KMS-11 (cell line): Measurements from ENCODE around the gene MYO16.

Experiments used
- H2AFZ ChIP-seq: fragments of 200-600 bp; sonication (generic); 2 replicates; pipeline ENCODE4 v1.6.1; 2016; ENCODE audit warnings: antibody characterized with exemption, mixed run types, low read depth
- H3K27ac ChIP-seq: fragments of 200-600 bp; sonication (generic); 2 replicates; pipeline ENCODE4 v1.6.1; 2016; ENCODE audit warnings: mild to moderate bottlenecking, mixed run types
- H3K27me3 ChIP-seq: fragments of 200-600 bp; sonication (generic); 2 replicates; pipeline ENCODE4 v1.6.1; 2017; ENCODE audit warnings: mild to moderate bottlenecking, low read depth, mixed run types, moderate library complexity; ENCODE audit not compliant: insufficient read depth
- H3K36me3 ChIP-seq: fragments of 200-600 bp; sonication (generic); 2 replicates; pipeline ENCODE4 v1.6.1; 2017; ENCODE audit warnings: mild to moderate bottlenecking, mixed run types; ENCODE audit not compliant: insufficient read depth
- H3K4me1 ChIP-seq: fragments of 200-600 bp; sonication (generic); 2 replicates; pipeline ENCODE4 v1.6.1; 2016; ENCODE audit warnings: mild to moderate bottlenecking, low read depth, mixed run types; ENCODE audit not compliant: poor library complexity, severe bottlenecking
- H3K4me2 ChIP-seq: fragments of 200-600 bp; sonication (generic); 2 replicates; pipeline ENCODE4 v1.7.0; 2016; ENCODE audit warnings: mild to moderate bottlenecking, mixed run types
- H3K4me3 ChIP-seq: fragments of 200-600 bp; sonication (generic); IDR thresholded peaks from 2 replicates; pipeline ENCODE4 v1.6.1; 2017; ENCODE audit warnings: low read depth, low read length, mixed read lengths; ENCODE audit not compliant: insufficient read depth
- H3K79me2 ChIP-seq: fragments of 200-600 bp; sonication (generic); 2 replicates; pipeline ENCODE4 v1.6.1; 2016; ENCODE audit warnings: low read depth, mixed run types; ENCODE audit not compliant: insufficient read depth
- H3K9ac ChIP-seq: fragments of 200-600 bp; sonication (generic); 2 replicates; pipeline ENCODE4 v1.6.1; 2016; ENCODE audit warnings: mild to moderate bottlenecking, mixed run types
- H4K20me1 ChIP-seq: fragments of 200-600 bp; sonication (generic); 2 replicates; pipeline ENCODE4 v1.6.1; 2016; ENCODE audit warnings: mild to moderate bottlenecking, mixed run types; ENCODE audit not compliant: insufficient read depth
- TF ChIP-seq, protein P1 (sequence below): fragments of 200-600 bp; sonication (generic); conservative IDR thresholded peaks from 2 replicates; pipeline ENCODE4 v1.6.1; 2017; ENCODE audit warnings: low read depth, mild to moderate bottlenecking, antibody characterized with exemption, low read length, moderate library complexity, mixed read lengths

The MYO16 gene

DNA sequence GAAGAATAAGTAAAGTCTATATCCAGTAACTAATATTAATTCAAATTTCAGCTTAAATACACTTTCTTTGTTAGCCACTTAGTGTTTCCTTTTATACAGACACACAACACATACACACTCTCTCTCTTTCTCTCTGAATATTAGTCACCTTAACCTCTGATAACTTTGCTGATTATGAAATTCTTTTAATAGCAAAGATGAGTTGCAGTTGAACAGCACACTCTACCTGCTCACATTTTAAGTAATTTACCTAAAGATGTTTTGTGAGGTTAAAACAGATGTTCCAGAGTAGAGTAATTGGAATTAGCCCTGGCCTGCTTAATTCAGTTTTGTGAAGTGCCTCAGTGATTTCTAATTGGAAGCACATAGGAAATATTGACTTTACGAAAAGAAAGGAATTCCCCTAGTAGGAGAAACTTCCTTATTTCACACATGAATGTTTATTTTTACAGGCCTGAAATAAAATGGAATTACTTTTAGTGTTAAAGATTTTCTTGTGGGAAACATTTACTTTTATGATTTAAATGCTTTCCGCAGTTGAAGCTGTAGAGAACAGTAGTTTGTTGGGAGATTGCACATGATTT is 184.3 kb downstream of the MYO16 start:
- Histone ChIP-seq H3K4me2 (no peak overlapping the region), H3K4me1 (no peaks in the 10 kb centered on the region), H3K27me3 (no peaks in the 10 kb centered on the region), H3K79me2 (no peaks in the 10 kb centered on the region), H3K4me3 (no peak overlapping the region), H3K9ac (no peak overlapping the region), H3K27ac (no peak overlapping the region), H4K20me1 (no peaks in the 10 kb centered on the region), H3K36me3 (no peaks in the 10 kb centered on the region), H2AFZ (no peak overlapping the region)
- TF ChIP-seq, protein P1, sequence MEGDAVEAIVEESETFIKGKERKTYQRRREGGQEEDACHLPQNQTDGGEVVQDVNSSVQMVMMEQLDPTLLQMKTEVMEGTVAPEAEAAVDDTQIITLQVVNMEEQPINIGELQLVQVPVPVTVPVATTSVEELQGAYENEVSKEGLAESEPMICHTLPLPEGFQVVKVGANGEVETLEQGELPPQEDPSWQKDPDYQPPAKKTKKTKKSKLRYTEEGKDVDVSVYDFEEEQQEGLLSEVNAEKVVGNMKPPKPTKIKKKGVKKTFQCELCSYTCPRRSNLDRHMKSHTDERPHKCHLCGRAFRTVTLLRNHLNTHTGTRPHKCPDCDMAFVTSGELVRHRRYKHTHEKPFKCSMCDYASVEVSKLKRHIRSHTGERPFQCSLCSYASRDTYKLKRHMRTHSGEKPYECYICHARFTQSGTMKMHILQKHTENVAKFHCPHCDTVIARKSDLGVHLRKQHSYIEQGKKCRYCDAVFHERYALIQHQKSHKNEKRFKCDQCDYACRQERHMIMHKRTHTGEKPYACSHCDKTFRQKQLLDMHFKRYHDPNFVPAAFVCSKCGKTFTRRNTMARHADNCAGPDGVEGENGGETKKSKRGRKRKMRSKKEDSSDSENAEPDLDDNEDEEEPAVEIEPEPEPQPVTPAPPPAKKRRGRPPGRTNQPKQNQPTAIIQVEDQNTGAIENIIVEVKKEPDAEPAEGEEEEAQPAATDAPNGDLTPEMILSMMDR: no peak

DNA sequence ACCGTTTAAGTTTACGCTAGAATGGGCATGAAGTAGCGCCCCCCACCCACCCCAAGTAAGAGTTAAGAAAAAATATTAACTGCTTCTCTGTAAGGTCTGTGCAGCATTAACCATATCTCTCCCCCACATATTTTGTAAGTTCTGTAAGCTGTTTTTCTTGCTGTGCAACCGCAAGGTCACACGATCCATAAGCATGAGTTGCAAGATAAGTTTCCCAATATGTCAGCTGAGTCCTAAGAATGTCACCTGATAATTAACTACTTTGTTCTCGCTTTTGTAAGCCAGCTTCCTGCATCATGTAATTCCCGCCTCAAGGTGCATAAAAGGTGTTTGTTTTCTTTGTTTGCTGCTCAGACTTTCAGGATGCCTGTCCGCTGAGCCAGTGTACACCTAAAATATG is 187.0 kb downstream of the MYO16 start:
- Histone ChIP-seq H3K4me2 (no peak overlapping the region), H3K27ac (no peak overlapping the region), H3K36me3 (no peaks in the 10 kb centered on the region), H3K27me3 (no peaks in the 10 kb centered on the region), H4K20me1 (no peaks in the 10 kb centered on the region), H3K9ac (no peak overlapping the region), H2AFZ (no peak overlapping the region), H3K4me1 (no peaks in the 10 kb centered on the region), H3K79me2 (no peaks in the 10 kb centered on the region), H3K4me3 (no peak overlapping the region)
- TF ChIP-seq, protein P1: no peak

DNA sequence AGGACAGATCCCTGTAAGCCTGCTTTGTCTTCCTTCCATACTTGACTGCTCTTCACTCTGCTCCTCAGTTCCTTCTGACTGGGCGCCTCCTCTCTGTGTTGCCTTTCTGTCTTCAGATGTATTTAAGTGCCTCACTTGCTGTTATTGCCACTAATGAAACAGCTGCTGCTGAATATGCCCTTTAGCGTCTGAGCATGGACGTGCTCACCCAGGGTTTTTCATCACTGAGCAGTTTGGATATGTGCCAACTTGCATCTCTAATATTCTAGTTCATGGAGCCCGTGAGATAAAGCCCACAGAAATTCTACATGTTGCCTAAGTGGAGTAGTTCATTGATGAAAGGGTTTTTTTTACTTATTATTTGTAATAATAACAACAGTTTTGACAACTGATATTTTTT is 198.2 kb downstream of the MYO16 start:
- TF ChIP-seq, protein P1: no peak
- Histone ChIP-seq H3K27me3 (no peaks in the 10 kb centered on the region), H3K4me2 (no peak overlapping the region), H4K20me1 (no peaks in the 10 kb centered on the region), H3K4me3 (no peak overlapping the region), H3K27ac (no peak overlapping the region), H3K79me2 (no peaks in the 10 kb centered on the region), H3K4me1 (no peaks in the 10 kb centered on the region), H3K36me3 (no peaks in the 10 kb centered on the region), H3K9ac (no peak overlapping the region), H2AFZ (no peak overlapping the region)

DNA sequence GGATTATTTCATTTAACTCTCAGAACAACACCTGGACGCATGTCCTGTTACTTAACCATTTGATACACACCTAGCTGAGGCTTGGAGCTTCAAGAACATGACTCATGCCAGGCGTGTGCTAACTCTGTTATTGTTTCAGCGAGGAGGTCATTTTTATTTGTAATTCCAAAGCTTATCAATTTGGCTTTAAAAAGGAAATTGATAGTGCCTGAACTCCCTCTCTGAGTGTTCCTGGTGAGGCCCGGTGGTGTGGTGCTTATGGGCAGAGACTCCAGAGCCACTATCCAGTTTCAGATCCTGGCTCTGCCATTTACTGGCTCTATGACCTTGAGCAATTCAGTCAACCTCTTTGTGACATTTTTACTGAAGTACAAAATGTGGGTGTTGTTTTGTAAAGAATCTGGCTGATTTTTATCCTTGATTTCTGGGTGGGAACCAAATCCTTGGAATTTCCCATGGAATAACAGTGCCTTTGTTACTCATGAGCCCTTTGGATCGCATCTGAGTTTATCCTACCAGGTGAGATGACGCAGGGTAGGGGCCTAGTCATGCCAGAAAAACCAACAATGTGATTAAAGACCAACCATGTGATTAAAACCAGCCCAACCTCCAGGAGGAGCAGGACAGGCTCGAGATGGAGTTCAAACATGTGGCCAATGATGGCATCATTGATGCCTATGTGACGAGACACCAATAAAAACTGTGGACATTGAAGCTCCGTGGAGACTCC is 198.8 kb downstream of the MYO16 start:
- Histone ChIP-seq H3K4me3 (no peak overlapping the region), H3K36me3 (no peaks in the 10 kb centered on the region), H4K20me1 (no peaks in the 10 kb centered on the region), H3K27ac (no peak overlapping the region), H3K4me1 (no peaks in the 10 kb centered on the region), H3K9ac (no peak overlapping the region), H3K4me2 (no peak overlapping the region), H2AFZ (no peak overlapping the region), H3K27me3 (no peaks in the 10 kb centered on the region), H3K79me2 (no peaks in the 10 kb centered on the region)
- TF ChIP-seq, protein P1: no peak
